HUES6 (cell line): Measurements from ENCODE around the gene MAP2K1.
"Not testable (repeated sequence)": the region's sequence is repeated elsewhere in the genome, so short reads cannot be mapped to it uniquely, and the experiment has no call there.

Experiments used
- H3K27ac ChIP-seq: 2 replicates; pipeline ENCODE4 v1.7.0; 2013; ENCODE audit warnings: low read depth, mild to moderate bottlenecking, low read length, inconsistent platforms
- H3K27me3 ChIP-seq: 2 replicates; pipeline ENCODE4 v1.6.1; 2013; ENCODE audit warnings: low read length; ENCODE audit not compliant: control insufficient read depth, insufficient read depth
- H3K36me3 ChIP-seq: 2 replicates; pipeline ENCODE4 v1.6.1; 2013; ENCODE audit warnings: low read length; ENCODE audit not compliant: control insufficient read depth, insufficient read depth
- H3K4me1 ChIP-seq: 2 replicates; pipeline ENCODE4 v1.6.1; 2013; ENCODE audit warnings: low read length; ENCODE audit not compliant: control insufficient read depth, insufficient read depth
- H3K4me3 ChIP-seq: 2 replicates; pipeline ENCODE4 v1.5.1; 2013; ENCODE audit warnings: low read depth, low read length
- H3K9ac ChIP-seq: one replicate; pipeline ENCODE4 v1.6.1; 2013; ENCODE audit warnings: mild to moderate bottlenecking, low read length
- H3K9me3 ChIP-seq: 2 replicates; pipeline ENCODE4 v1.6.1; 2013; ENCODE audit warnings: low read depth, low read length; ENCODE audit not compliant: control insufficient read depth, insufficient read depth

MAP2K1 gene

GRCh38 chr15:66386204-66387123 is at the start of gene MAP2K1:
Gene MAP2K1 (plus strand): TSS chr15:66386912. CDS start chr15:66387348, 436 bp downstream.
- H3K4me1 ChIP-seq, result peaks cover 6% of the 10 kb centered on the region; the same call in 1 of the 2 replicates
- H3K9me3 ChIP-seq, result no peaks in the 10 kb centered on the region
- peak within 1 kb of the TSS; percentile 74; the same call in 1 of the 2 replicates for H3K27ac ChIP-seq
- no peaks in the 10 kb centered on the region for H3K27me3 ChIP-seq
- H3K36me3 ChIP-seq, result no peaks in the 10 kb centered on the region; the same call in 1 of the 2 replicates
- peak within 1 kb of the TSS; percentile 78 for H3K9ac ChIP-seq
- H3K4me3 ChIP-seq, result peak within 1 kb of the TSS; percentile 94

- H3K27ac ChIP-seq, H3K9me3 ChIP-seq, H3K4me3 ChIP-seq, H3K27me3 ChIP-seq, H3K9ac ChIP-seq, H3K4me1 ChIP-seq: not testable (repeated sequence)
- H3K36me3 ChIP-seq, result peaks cover 71% of the 10 kb centered on the region
Observed at GRCh38 chr15:66348530-66348929, 38.2 kb upstream of the MAP2K1 start.

GRCh38 chr15:66356077-66356358 is 30.7 kb upstream of the MAP2K1 start:
- Histone ChIP-seq H3K27ac (peak overlapping the region; percentile 43; the same call in 1 of the 2 replicates), H3K9ac (peak overlapping the region; percentile 94), H3K9me3 (no peaks in the 10 kb centered on the region), H3K36me3 (peaks cover 21% of the 10 kb centered on the region), H3K27me3 (no peaks in the 10 kb centered on the region), H3K4me1 (0 out of 2 replicates have a peak, but pooled peaks cover 4% of the 10 kb centered on the region), H3K4me3 (peak overlapping the region; percentile 75)

- H3K9ac ChIP-seq, result peak within 1 kb of the TSS; percentile 94
Observed at GRCh38 chr15:66356359-66357236, 30.1 kb upstream of the MAP2K1 start, which contains the start of gene TIPIN. Gene TIPIN (minus strand): TSS chr15:66356685. CDS start chr15:66352947, 3,738 bp downstream.

GRCh38 chr15:66359740-66360139 is 27.0 kb upstream of the MAP2K1 start:
- H3K4me1 ChIP-seq, result 0 out of 2 replicates have a peak, but pooled peaks cover 4% of the 10 kb centered on the region
- H3K4me3 ChIP-seq, result no peak overlapping the region
- H3K9ac ChIP-seq, result no peak overlapping the region
- no peaks in the 10 kb centered on the region for H3K36me3 ChIP-seq
- H3K27ac ChIP-seq, result no peak overlapping the region
- no peaks in the 10 kb centered on the region for H3K9me3 ChIP-seq
- no peaks in the 10 kb centered on the region for H3K27me3 ChIP-seq

More at GRCh38 chr15:66356359-66357236, 30.1 kb upstream of the MAP2K1 start, which contains the start of gene TIPIN:
- 0 out of 2 replicates have a peak, but pooled peaks cover 4% of the 10 kb centered on the region for H3K4me1 ChIP-seq
- H3K36me3 ChIP-seq, result peaks cover 15% of the 10 kb centered on the region; the same call in 1 of the 2 replicates
- H3K27me3 ChIP-seq, result no peaks in the 10 kb centered on the region
- H3K4me3 ChIP-seq, result peak within 1 kb of the TSS; percentile 75
- peak within 1 kb of the TSS; percentile 52 for H3K27ac ChIP-seq
- H3K9me3 ChIP-seq, result no peaks in the 10 kb centered on the region

GRCh38 chr15:66361745-66362460 is 24.8 kb upstream of the MAP2K1 start:
- H3K27ac ChIP-seq, H3K4me3 ChIP-seq, H3K9me3 ChIP-seq, H3K36me3 ChIP-seq, H3K4me1 ChIP-seq, H3K9ac ChIP-seq, H3K27me3 ChIP-seq: not testable (repeated sequence)

- Histone ChIP-seq H3K9ac (no peak overlapping the region), H3K4me3 (no peak overlapping the region), H3K4me1 (peaks cover 5% of the 10 kb centered on the region; the same call in 1 of the 2 replicates), H3K36me3 (no peaks in the 10 kb centered on the region), H3K9me3 (no peaks in the 10 kb centered on the region), H3K27me3 (no peaks in the 10 kb centered on the region), H3K27ac (no peak overlapping the region)
Observed at GRCh38 chr15:66362776-66363175, 23.9 kb upstream of the MAP2K1 start.

- Histone ChIP-seq H3K4me1 (peaks cover 11% of the 10 kb centered on the region), H3K36me3 (no peaks in the 10 kb centered on the region), H3K9ac (no peak overlapping the region), H3K27me3 (no peaks in the 10 kb centered on the region), H3K4me3 (no peak overlapping the region), H3K9me3 (no peaks in the 10 kb centered on the region), H3K27ac (no peak overlapping the region)
Observed at GRCh38 chr15:66364944-66365528, 21.7 kb upstream of the MAP2K1 start.

GRCh38 chr15:66369773-66370651 is 16.7 kb upstream of the MAP2K1 start:
- Histone ChIP-seq H3K9me3 (peaks cover 6% of the 10 kb centered on the region; the same call in 1 of the 2 replicates), H3K4me1 (peaks cover 11% of the 10 kb centered on the region), H3K27ac (peak overlapping the region; percentile 0; the same call in 1 of the 2 replicates), H3K36me3 (no peaks in the 10 kb centered on the region), H3K9ac (no peak overlapping the region), H3K27me3 (no peaks in the 10 kb centered on the region), H3K4me3 (no peak overlapping the region)
